Inflammatory macrophage treated with lipopolysaccharide for 1 hour (primary cell): Measurements from ENCODE around the gene HERC4.
A peak's percentile ranks its signal among the peaks of the same experiment; 100 is the strongest.
"Not testable (repeated sequence)": the region's sequence is repeated elsewhere in the genome, so short reads cannot be mapped to it uniquely, and the experiment has no call there.

Source experiments
- DNase-seq, 2 donors: peaks; one replicate each; pipeline ENCODE4 v3.0.0-alpha.2; 2020 to 2022

Gene HERC4

GRCh38 chr10:68087685-68088401, 12.8 kb upstream of the HERC4 start:
- no peak for DNase-seq

DNA sequence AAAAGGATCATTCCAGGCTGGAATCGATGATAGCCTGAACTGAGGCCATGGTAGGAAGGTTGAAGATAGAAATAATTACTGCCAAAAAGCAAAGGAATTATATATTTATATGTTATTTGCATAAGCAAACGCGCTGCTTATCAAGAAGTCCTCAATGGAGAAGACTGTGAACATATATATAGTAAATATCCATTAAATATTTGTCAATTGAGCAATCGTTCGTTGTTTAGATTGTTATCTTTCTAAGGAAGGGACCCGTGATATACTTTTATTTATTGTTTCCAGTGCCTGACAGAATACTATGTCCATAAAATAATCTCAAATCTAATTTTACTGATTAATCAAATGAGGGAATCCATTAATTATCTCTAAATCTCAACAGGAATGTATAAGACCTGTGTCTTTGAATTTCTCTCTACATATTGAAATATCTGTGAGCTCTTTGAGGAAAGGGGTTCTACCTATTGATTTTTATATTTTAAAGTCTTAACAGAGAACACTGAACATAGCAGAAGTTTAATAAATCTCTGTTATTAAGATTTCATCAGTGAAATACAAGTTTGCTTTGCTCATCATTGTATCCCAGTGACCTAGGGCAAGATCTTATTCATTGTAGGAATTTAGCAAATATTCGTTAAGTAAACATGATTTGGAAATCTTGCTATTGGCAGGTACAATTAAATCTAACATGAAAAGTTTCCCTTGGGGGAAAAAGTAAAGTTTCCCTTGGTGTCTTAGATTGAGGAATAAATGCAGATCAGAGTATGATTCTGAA, 12.0 kb upstream of the HERC4 start:
- no peak for DNase-seq

DNA sequence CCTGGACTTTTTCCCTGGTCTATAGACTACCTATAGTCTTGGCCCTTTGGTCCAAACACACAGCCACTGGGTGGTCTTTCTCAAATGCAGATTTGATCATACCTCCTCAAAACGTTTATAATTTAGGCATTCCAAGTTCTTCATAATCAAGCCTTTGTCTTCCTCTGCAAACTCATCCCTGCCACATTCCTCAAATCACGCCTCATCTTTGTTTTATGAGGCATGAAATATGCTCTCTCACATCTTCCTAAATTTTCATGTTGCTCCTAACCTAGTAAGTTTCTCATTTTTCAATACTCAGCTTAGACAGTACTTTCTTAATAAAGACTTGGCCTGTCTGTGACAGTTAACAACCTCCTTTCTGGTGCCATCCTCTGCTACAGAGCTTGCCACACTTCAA, 10.9 kb upstream of the HERC4 start:
- DNase-seq = no peak

DNA sequence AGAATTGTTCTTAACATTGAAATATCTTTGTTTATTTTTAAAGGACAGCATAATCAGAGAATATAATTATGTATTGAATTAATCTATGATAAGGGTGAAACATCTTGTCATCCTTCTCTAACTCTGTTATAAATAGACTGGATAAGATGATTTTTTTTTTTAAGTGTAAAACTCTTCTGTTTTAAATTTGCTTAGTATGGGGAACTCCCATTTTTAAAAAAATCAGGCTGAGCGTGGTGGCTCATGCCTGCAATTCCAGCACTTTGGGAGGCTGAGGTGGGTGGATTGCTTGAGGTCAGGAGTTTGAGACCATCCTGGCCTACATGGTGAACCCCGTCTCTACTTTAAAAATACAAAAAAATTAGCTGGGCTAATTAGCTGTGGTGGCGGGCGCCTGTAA, 9.4 kb upstream of the HERC4 start:
- no peak for DNase-seq

DNA sequence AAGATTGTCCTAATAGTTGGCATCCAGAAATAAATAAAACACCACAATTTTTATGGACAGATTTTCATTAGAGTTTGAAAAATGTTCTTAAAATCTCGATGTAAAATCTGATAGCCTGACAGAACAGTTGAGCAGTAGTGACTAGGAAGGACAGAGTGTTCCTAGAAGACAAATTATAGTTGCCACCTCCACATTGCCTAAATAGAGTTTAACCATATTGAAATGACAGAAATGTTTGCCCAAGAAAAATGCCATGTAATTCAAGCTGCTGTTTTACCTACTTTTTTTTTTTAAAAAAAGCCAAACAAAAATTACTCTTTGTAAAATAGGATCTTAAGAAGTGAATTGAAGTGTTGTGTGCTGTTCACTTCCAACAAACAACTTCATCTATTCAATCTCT, 8.9 kb upstream of the HERC4 start:
- no peak for DNase-seq

- peak in 1 of 2 donors; percentile 33 for DNase-seq
Observed at GRCh38 chr10:68082872-68083271, 7.8 kb upstream of the HERC4 start.

DNA sequence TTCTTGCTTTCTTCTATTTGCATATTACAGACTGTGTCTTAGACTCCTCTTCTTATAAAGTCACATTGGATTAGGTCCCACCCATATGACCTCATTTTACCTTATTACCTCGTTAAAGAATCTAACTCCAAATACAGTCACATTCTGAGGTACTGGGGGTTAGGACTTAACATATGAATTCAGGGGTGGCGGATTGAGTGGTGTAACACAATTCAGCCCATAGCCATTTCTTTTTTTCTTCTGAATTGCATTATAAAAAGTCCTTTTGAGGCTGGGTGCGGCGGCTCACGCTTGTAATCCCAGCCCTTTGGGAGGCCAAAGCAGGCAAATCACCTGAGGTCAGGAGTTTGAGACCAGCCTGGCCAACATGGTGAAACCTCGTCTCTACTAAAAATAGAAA, 6.8 kb upstream of the HERC4 start:
- no peak for DNase-seq

DNA sequence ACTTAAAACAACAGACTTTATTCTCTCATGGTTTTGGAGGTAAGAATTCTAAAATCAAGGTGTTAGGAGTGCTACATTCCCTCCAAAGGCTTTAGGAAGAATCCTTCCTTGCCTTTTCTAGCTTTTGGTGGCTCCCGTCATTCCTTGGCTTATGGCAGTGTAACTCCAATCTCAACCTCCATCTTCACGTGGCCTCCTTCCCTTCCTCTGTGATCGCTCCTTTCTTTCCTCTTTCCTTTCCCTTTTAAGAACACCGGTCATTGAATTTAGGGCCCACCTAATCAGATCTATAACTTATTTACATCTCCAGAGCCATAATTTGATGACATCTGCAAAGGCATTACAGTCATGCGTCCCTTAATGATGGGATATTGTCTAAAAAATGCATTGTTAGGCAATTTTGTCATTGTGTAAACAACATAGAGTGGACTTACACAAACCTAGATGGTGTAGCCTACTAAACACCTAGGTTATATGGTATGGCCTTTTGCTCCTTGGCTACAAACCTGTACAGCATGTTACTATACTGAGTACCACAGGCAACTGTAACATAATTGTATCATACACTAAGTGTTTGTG, 5.9 kb upstream of the HERC4 start:
- DNase-seq = no peak

DNA sequence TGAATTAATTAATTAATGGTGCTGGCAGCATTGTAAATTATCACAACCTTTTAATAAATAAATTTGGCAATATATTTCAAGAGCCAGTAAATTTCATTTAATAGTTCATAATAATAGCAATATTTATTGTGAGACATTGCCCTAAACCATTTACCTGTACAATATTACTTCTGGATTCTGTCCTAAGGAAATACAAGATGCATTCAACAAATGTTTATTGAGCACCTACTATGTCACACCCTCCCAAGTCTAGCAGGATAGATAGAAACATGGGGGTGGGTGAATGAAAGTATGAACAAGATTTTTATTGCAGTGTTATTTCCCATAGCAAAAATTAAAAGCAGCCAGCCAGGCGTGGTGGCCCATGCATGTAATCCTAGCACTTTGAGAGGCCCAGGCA, 4.4 kb upstream of the HERC4 start:
- no peak for DNase-seq

DNA sequence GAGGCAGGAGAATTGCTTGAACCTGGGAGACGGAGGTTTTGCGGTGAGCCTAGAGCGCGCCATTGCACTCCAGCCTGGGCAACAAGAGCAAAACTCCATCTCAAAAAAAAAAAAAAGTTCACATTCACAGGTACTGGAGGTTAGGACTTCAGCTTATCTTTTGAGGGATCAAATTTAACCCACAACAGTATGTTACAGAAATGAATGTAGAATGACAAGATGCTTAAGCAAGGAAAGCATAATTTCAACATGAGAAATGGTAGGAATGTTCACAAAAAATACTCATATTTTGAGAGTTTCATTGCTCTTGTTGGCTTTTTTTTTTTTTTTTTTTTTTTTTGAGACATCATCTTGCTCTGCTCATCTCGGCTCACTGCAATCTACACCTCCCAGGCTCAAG, 1.9 kb upstream of the HERC4 start:
- DNase-seq = no peak

DNA sequence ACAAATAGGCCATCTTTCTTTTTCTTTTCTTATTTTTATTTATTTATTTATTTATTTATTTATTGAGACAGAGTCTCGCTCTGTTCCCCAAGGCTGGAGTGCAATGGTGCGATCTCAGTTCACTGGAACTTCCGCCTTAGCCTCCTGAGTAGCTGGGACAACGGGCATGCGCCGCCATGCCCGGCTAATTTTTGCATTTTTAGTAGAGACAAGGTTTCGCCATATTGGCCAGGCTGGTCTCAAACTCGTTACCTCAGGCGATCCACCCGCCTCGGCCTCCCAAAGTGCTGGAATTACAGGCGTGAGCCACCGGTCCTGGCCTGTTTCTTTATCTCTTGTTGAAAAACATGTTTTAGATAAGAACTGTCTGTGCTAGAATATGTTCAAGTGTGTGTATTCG, 998 bp upstream of the HERC4 start:
- DNase-seq = not testable (repeated sequence)

DNA sequence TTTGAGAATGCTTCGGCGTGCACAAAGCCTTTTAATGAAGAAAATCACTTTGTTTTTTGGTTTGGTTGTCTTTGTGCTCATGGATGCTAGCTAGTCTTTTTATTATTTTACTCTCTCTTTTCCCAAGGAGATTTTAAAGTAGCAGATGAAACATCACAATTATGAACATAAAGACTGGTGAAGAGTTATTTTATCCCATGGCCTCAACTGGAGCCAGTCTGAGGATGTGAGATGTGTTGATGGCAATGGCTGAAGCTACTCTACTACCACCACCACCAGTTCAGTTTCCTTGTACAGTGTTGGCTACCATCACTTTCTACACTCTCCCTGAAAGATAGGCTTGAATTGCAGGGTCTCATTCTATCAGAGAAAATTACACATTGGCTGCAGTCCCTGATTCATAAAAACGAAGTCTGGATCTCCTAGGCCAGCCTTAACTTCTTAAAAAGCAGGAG, 494 bp upstream of the HERC4 start:
- DNase-seq = no peak

GRCh38 chr10:68074031-68074774, 880 bp downstream of the HERC4 start:
- DNase-seq = peak; percentile 49 to 60

DNA sequence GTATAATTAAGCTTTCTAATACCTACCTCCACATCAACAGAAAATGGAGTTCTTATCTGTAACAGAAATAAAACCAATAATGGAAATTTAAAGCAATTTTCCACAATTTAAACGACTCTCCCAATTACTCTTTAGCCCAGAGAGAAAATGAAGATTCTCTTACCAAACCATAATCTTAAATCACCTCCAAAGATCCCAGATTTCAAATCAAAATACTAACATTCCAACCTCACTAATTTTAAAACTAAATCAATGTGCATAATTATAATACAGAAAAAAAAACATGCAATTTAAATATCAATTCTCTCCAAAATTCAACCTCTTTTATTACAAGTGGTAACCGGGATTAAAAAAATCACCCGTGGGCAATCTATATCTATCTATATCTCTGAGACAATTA, 1.5 kb downstream of the HERC4 start:
- DNase-seq = no peak

- no peak for DNase-seq
Observed at GRCh38 chr10:68067508-68067907, 7.6 kb downstream of the HERC4 start.

DNA sequence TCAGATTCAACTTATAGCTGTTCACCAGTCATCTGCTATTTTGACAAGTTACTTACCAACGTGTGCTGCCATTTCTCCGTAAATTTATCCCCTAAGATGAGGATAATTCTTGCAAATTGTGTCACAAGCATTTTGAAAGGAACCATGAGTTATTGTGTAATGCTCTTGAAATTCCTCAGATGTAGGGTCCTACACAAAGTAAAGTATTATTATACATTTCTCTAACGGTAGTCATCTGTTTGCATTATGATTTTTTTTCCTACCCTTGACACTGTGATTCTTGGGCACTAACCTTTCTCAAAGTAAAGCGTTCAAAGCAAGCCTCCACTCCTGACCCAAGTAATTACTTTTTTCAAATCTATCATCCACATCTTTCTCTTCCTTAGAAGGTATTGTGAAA, 8.1 kb downstream of the HERC4 start:
- DNase-seq = no peak

DNA sequence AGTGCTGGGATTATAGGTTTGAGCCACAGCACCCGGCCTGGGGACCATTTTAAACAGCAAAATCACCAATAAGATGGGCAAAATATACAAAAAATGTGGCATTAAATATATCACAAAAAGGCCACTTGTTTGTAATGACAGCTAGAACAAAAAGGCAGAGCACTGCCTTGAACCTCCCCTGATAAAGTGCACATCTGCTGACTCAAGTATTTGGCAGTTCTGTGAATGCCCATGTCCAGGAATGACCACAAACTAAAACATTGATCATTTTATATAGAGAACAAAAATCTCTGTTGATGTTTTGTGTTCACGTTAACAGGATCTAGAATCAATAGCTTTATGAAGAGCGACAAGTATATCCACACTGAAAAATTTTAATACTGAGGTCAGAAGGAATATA, 21.5 kb downstream of the HERC4 start:
- no peak for DNase-seq

DNA sequence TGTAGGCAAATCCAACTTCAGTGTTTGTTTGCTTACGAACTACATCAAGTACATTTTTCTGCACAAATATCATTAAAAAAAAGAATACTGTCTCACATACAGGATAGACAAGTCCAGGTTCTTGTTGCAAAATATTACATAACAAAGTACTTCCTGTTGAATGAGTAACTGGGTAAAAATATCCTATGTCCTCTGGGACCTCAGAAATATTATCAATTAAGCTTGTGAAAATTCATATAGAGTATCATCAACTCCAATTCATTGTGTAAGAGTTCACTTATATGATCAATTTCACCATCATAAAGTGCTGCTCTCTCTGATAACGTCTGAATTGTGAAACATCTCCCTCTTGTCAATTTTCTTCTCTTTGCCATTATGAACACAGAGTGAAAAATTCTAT, 22.6 kb downstream of the HERC4 start:
- peak in 1 of 2 donors; percentile 44 for DNase-seq

DNA sequence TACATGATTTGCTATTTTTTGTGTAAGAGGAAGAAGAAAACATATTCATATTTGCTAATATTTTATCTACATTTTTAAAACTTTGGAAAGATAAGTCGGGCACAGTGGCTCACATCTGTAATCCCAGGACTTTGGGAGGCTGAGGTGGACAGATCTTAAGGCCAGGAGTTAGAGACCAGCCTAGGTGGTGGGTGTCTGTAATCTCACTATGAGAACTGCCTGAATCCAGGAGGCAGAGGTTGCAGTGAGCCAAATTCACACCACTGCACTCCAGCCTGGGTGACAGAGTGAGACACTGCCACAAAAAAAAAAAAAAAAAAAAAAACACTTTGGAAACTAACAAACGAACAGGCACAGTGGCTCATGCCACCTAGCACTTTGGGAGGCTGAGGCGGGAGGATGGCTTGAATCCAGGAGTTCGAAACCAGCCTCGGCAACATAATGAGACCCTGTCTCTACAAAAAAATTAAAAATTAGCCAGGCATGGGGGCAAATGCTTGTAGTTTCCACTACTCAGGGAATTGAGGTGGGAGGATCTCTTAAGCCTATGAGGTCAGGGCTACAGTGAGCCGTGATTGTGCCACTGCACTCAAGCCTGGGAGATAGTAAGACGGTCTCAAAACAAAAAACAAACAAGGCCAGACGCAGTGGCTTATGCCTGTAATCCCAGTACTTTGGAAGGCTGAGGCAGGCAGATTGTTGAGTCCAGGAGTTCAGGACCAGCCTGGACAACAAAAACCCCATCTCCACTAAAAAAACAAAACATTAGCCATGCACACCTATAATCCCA, 25.6 kb downstream of the HERC4 start:
- no peak for DNase-seq

DNA sequence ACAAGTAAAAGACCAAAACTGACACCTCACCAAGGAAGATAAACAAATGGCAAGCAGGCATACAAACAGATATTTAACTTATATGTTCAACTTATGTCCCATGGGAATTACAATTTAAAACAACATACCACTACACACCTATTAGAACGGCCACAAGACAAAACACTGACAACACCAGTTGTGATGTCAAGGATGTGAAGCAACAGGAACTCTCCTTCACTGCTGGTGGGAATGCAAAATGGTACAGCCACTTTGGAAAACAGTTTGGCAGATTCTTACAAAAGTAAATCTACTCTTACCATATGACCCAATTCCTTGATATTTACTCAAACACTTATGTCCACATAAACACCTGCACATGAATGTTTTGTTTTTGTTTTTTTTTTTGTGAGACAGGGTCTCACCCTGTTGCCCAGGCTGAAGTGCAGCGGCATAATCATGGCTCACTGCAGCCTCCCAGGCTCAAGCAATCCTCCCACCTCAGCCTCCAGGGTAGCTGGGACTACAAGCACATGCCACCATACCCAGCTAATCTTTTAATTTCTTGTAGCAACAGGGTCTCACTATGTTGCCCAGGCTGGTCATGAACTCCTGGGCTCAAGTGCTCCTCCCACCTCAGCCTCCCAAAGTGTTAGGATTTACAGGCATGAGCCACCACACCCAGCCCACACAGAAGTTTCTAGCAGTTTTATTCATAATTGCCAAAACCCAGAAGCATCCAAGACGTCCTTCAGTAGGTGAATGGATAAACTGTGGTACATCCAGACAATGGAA, 27.3 kb downstream of the HERC4 start:
- no peak for DNase-seq

GRCh38 chr10:68047122-68047521, 28.0 kb downstream of the HERC4 start:
- DNase-seq = no peak

GRCh38 chr10:68046642-68047041, 28.4 kb downstream of the HERC4 start:
- DNase-seq = no peak
